ENCODE data around the gene NUPR1. TPM values are rescaled to one million over a fixed set of nuclear protein-coding genes. Genes with fewer than 3 reads are reported as not detected.

Gene NUPR1
- polyA plus RNA-seq, 1 donor (not counting 4 experiments of a cell fraction or from before 2014, with no cell fraction given): 126 TPM

DNA sequence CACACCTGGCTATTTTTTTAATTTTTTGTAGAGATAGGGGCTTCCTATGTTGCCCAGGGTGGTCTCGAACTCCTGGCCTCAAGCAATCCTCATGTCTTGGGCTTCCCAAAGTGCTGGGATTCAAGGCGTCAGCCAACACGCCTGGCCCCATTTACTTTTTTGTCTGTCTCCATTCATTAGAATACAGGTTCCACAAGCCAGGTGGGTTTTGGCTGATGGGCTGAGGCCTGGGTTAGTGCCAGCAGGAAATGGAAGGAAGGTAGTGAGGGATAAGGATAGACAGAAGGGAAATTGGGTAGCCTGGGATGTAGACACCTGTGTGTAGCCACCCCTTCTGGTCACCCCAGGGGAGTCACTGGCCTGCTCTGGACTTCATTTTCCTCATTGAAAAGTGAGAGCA, 27.7 kb downstream of the NUPR1 start:
- no peaks in the 10 kb centered on the region for H4K20me1 ChIP-seq (ENCODE audit: control insufficient read depth, extremely low read depth, insufficient read depth, low read length)
- no peaks in the 10 kb centered on the region for H3K9me1 ChIP-seq (ENCODE audit: control insufficient read depth, extremely low read depth, insufficient read depth, low read length)
- H3K4me2 ChIP-seq (ENCODE audit: control insufficient read depth, extremely low read depth, insufficient read depth, low read depth, low read length): no peak overlapping the region
- no peak overlapping the region for H3K9ac ChIP-seq (ENCODE audit: control insufficient read depth, extremely low read depth, insufficient read depth, low read length)
- H3K36me3 ChIP-seq (ENCODE audit: control insufficient read depth in 2 of 2, extremely low read depth in 1 of 2, insufficient read depth in 2 of 2, low read length in 2 of 2): no peaks in the 10 kb centered on the region
- no peak overlapping the region for H3K27ac ChIP-seq (ENCODE audit: control insufficient read depth, insufficient read depth, low read length)
- H2AFZ ChIP-seq (ENCODE audit: control insufficient read depth, low read length): no peak overlapping the region
- dilution Hi-C loops (cut with MboI; ENCODE audit: extremely low pct_ligation_motif_present, low sequenced_read_pairs): no loop called here
- DNase-seq (ENCODE audit: low read depth, low spot score) (no peak), FAIRE-seq (no peak)
- H3K79me2 ChIP-seq (ENCODE audit: control insufficient read depth, insufficient read depth, low read length): no peaks in the 10 kb centered on the region
- no peak overlapping the region for H3K4me3 ChIP-seq (ENCODE audit: control insufficient read depth in 2 of 3, extremely low read depth in 1 of 3, insufficient read depth in 2 of 3, low read depth in 1 of 3, low read length in 3 of 3)
- no peak for TF ChIP-seq EZH2 (IDR thresholded peaks at IDR 0.05; ENCODE audit: low read length)
- TF ChIP-seq, protein P1, sequence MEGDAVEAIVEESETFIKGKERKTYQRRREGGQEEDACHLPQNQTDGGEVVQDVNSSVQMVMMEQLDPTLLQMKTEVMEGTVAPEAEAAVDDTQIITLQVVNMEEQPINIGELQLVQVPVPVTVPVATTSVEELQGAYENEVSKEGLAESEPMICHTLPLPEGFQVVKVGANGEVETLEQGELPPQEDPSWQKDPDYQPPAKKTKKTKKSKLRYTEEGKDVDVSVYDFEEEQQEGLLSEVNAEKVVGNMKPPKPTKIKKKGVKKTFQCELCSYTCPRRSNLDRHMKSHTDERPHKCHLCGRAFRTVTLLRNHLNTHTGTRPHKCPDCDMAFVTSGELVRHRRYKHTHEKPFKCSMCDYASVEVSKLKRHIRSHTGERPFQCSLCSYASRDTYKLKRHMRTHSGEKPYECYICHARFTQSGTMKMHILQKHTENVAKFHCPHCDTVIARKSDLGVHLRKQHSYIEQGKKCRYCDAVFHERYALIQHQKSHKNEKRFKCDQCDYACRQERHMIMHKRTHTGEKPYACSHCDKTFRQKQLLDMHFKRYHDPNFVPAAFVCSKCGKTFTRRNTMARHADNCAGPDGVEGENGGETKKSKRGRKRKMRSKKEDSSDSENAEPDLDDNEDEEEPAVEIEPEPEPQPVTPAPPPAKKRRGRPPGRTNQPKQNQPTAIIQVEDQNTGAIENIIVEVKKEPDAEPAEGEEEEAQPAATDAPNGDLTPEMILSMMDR (optimal IDR thresholded peaks at IDR 0.05 in 1 of 3, IDR thresholded peaks at IDR 0.05 in 1 of 3, conservative IDR thresholded peaks at IDR 0.05 in 1 of 3; ENCODE audit: extremely low read depth in 1 of 3, insufficient read depth in 2 of 3, low read length in 3 of 3): no peak
- no peaks in the 10 kb centered on the region for H3K4me1 ChIP-seq (ENCODE audit: control insufficient read depth, extremely low read depth, insufficient read depth, low read length)
- no peaks in the 10 kb centered on the region for H3K9me3 ChIP-seq (ENCODE audit: control insufficient read depth, low read depth, low read length)
- no peaks in the 10 kb centered on the region for H3K27me3 ChIP-seq (ENCODE audit: control insufficient read depth, extremely low read depth, insufficient read depth, low read length)

DNA sequence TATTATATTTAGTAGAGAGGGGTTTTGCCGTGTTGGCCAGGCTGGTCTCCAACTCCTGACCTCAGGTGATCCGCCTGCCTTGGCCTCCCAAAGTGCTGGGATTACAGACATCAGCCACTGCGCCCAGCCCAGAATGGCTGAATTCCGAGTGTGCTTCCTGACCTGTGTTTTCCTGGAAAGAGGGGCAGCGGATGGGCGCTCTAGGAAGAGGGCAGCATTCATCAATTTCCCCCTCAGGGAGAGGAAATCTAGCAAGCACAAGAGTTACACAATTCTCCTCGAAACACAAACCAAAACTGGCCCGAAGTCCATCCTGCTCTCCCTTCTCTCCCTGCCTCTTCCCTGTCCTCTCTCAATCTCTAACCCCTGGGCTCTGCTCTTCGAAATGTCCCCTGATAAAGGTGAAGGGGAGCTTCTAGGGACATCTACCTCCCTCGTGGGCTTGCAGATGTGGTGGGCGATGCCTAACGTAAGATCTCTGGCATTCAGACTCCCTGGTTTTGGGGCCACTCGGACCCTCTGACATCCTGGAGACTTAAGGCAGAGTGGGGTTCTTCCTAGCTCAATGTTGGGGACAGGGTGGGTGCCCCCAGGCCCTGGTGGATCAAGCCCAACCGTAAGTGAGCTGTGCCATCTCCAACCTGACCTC, 33.2 kb downstream of the NUPR1 start:
- FAIRE-seq (no peak), DNase-seq (ENCODE audit: low read depth, low spot score) (no peak)
- no peak overlapping the region for H3K4me2 ChIP-seq (ENCODE audit: control insufficient read depth, extremely low read depth, insufficient read depth, low read depth, low read length)
- dilution Hi-C loops (cut with MboI; ENCODE audit: extremely low pct_ligation_motif_present, low sequenced_read_pairs): no loop called here
- TF ChIP-seq, protein P1 (optimal IDR thresholded peaks at IDR 0.05 in 1 of 3, IDR thresholded peaks at IDR 0.05 in 1 of 3, conservative IDR thresholded peaks at IDR 0.05 in 1 of 3; ENCODE audit: extremely low read depth in 1 of 3, insufficient read depth in 2 of 3, low read length in 3 of 3): no peak
- TF ChIP-seq EZH2 (IDR thresholded peaks at IDR 0.05; ENCODE audit: low read length): no peak
- no peak overlapping the region for H3K4me3 ChIP-seq (ENCODE audit: control insufficient read depth in 2 of 3, extremely low read depth in 1 of 3, insufficient read depth in 2 of 3, low read depth in 1 of 3, low read length in 3 of 3)
- H4K20me1 ChIP-seq (ENCODE audit: control insufficient read depth, extremely low read depth, insufficient read depth, low read length): no peaks in the 10 kb centered on the region
- H3K27ac ChIP-seq (ENCODE audit: control insufficient read depth, insufficient read depth, low read length): no peak overlapping the region
- no peaks in the 10 kb centered on the region for H3K9me3 ChIP-seq (ENCODE audit: control insufficient read depth, low read depth, low read length)
- H3K27me3 ChIP-seq (ENCODE audit: control insufficient read depth, extremely low read depth, insufficient read depth, low read length): peaks cover 18% of the 10 kb centered on the region
- H3K79me2 ChIP-seq (ENCODE audit: control insufficient read depth, insufficient read depth, low read length): no peaks in the 10 kb centered on the region
- no peaks in the 10 kb centered on the region for H3K4me1 ChIP-seq (ENCODE audit: control insufficient read depth, extremely low read depth, insufficient read depth, low read length)
- no peak overlapping the region for H2AFZ ChIP-seq (ENCODE audit: control insufficient read depth, low read length)
- H3K9me1 ChIP-seq (ENCODE audit: control insufficient read depth, extremely low read depth, insufficient read depth, low read length): no peaks in the 10 kb centered on the region
- no peaks in the 10 kb centered on the region for H3K36me3 ChIP-seq (ENCODE audit: control insufficient read depth in 2 of 2, extremely low read depth in 1 of 2, insufficient read depth in 2 of 2, low read length in 2 of 2)
- no peak overlapping the region for H3K9ac ChIP-seq (ENCODE audit: control insufficient read depth, extremely low read depth, insufficient read depth, low read length)
